Posterior vena cava (tissue), 2 donors: Measurements from ENCODE around the gene SLC1A4. TPM values are rescaled to one million over a fixed set of nuclear protein-coding genes. Genes with fewer than 3 reads are reported as not detected.
A peak's percentile ranks its signal among the peaks of the same experiment; 100 is the strongest.
"Not testable (repeated sequence)": the region's sequence is repeated elsewhere in the genome, so short reads cannot be mapped to it uniquely, and the experiment has no call there.

Experiments
- DNase-seq: peaks from one replicate; pipeline ENCODE4 v3.0.0-alpha.2; 2020; ENCODE audit warnings: low spot score
- intact Hi-C, 2 donors: fragments of 100-400 bp; cut with DNase I; formaldehyde crosslinking; loops; one replicate each; pipeline versions ENCODE4 v1.14.1 to v1.14.2; 2022 to 2023
- total RNA-seq, 2 donors: library from RNA; stranded (reverse); fragmentation: NEBNext Ultra II Directional; extraction: Animal tissue kit (Norgen Biotek cat#: 25700); gene quantifications; one replicate each; pipeline ENCODE4 v1.2.1, GENCODE V29; 2021
- donor health status: DM: yes; HTN: yes; CAD: no.
- donor health status: DM: yes; HTN: yes; CAD: no.

The SLC1A4 gene
- total RNA-seq, 2 donors from 2014 or later, result 13.9 to 16.4 TPM

- no peak for DNase-seq
- intact Hi-C loops, result no loop called here
These were observed 1.2 kb upstream of the SLC1A4 start for GRCh38 chr2:64987956-64988419.

GRCh38 chr2:64988420-64989125 is 626 bp upstream of the SLC1A4 start:
- DNase-seq, result peak; percentile 85
- intact Hi-C loops, result no loop called here

- intact Hi-C loops, result no loop called here
- DNase-seq, result peak; percentile 81
These were observed 899 bp downstream of the SLC1A4 start for GRCh38 chr2:64989982-64990614.

- no peak for DNase-seq
- intact Hi-C loops, result no loop called here
These were observed 1.7 kb downstream of the SLC1A4 start for GRCh38 chr2:64990876-64991275.

- intact Hi-C loops, result no loop called here
- no peak for DNase-seq
These were observed 3.0 kb downstream of the SLC1A4 start for GRCh38 chr2:64992218-64992617.

GRCh38 chr2:64992990-64993389 is 3.8 kb downstream of the SLC1A4 start:
- intact Hi-C loops, result no loop called here
- no peak for DNase-seq

GRCh38 chr2:64995041-64995440 is 5.8 kb downstream of the SLC1A4 start:
- no peak for DNase-seq
- intact Hi-C loops, result no loop called here

- intact Hi-C loops, result no loop called here
- DNase-seq, result no peak
These were observed 7.7 kb downstream of the SLC1A4 start for GRCh38 chr2:64996871-64997307.

GRCh38 chr2:64998658-64999061 is 9.5 kb downstream of the SLC1A4 start:
- no peak for DNase-seq
- intact Hi-C loops, result no loop called here

GRCh38 chr2:64999754-65000153 is 10.6 kb downstream of the SLC1A4 start:
- intact Hi-C loops, result no loop called here
- DNase-seq, result no peak

- DNase-seq, result no peak
- intact Hi-C loops, result no loop called here
These were observed 11.4 kb downstream of the SLC1A4 start for GRCh38 chr2:65000644-65001043.

GRCh38 chr2:65003037-65003436 is 13.8 kb downstream of the SLC1A4 start:
- intact Hi-C loops, result no loop called here
- no peak for DNase-seq

GRCh38 chr2:65004232-65004631 is 15.0 kb downstream of the SLC1A4 start:
- intact Hi-C loops, DNase-seq: not testable (repeated sequence)

GRCh38 chr2:65013776-65014175 is 24.6 kb downstream of the SLC1A4 start:
- intact Hi-C loops, result no loop called here
- no peak for DNase-seq

- intact Hi-C loops, result no loop called here
These were observed 26.5 kb downstream of the SLC1A4 start for GRCh38 chr2:65015731-65016130.

GRCh38 chr2:65016789-65017188 is 27.6 kb downstream of the SLC1A4 start:
- intact Hi-C loops, result no loop called here
- DNase-seq, result no peak

More at GRCh38 chr2:65015731-65016130, 26.5 kb downstream of the SLC1A4 start:
- DNase-seq, result no peak

- no peak for DNase-seq
- intact Hi-C loops, result no loop called here
These were observed 28.1 kb downstream of the SLC1A4 start for GRCh38 chr2:65017335-65017734.

- intact Hi-C loops, result no loop called here
These were observed 29.0 kb downstream of the SLC1A4 start for GRCh38 chr2:65018141-65018582.

GRCh38 chr2:65019010-65019409 is 29.8 kb downstream of the SLC1A4 start:
- intact Hi-C loops, result no loop called here
- no peak for DNase-seq

More at GRCh38 chr2:65018141-65018582, 29.0 kb downstream of the SLC1A4 start:
- DNase-seq, result peak; percentile 85

GRCh38 chr2:65019675-65020195 is 30.5 kb downstream of the SLC1A4 start:
- intact Hi-C loops, result no loop called here

More at GRCh38 chr2:65019675-65020195, 30.5 kb downstream of the SLC1A4 start:
- DNase-seq, result no peak
